Measurements from ENCODE around the gene SLC27A2.

Gene SLC27A2

GRCh38 chr15:50259276-50259675 is 77.3 kb downstream of the SLC27A2 start:
- H3K4me3 ChIP-seq (ENCODE audit: insufficient read depth, low read depth, low read length, poor library complexity, severe bottlenecking), result no peak overlapping the region
- H3K36me3 ChIP-seq (ENCODE audit: control insufficient read depth, insufficient read depth, low read length), result no peaks in the 10 kb centered on the region
- peaks cover 8% of the 10 kb centered on the region for H3K4me1 ChIP-seq (ENCODE audit: control insufficient read depth, insufficient read depth, low read length, poor library complexity, severe bottlenecking)
- H3K27me3 ChIP-seq (replicated peaks; ENCODE audit: control insufficient read depth, insufficient read depth, low read length, poor library complexity, severe bottlenecking), result no peaks in the 10 kb centered on the region
- no peak overlapping the region for H3K27ac ChIP-seq (ENCODE audit: insufficient read depth, low read length, poor library complexity, severe bottlenecking)
- no peak for DNase-seq
- no peaks in the 10 kb centered on the region for H3K9me3 ChIP-seq (ENCODE audit: control insufficient read depth, low read length)

DNA sequence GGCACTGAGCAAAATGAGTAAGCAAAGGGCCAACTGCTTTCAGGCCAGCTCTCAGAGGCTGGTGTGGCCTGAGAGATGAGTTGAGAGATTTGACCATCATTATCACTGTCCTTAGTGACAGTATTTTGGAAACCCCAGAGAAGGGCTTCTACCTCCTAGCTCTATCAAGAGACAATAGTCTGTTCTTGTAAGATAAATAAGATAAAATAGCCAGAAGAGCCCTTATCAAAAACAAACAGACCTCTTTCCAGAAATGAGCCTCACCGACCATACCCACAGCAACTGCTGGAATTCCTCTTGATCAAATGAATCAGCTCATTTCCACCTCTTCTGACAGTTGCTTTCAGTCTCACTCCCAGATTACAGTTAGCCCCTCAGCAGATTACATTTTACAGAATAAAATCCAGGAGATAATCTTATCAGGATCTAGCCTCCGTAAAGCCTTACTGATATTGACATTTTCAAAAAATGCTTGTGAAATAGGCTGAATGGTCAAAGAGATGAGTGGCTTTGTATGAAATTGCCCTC is 79.0 kb downstream of the SLC27A2 start:
- H3K4me1 ChIP-seq (ENCODE audit: control insufficient read depth, insufficient read depth, low read length, poor library complexity, severe bottlenecking), result peaks cover 8% of the 10 kb centered on the region
- no peak for DNase-seq
- no peaks in the 10 kb centered on the region for H3K36me3 ChIP-seq (ENCODE audit: control insufficient read depth, insufficient read depth, low read length)
- H3K27me3 ChIP-seq (replicated peaks; ENCODE audit: control insufficient read depth, insufficient read depth, low read length, poor library complexity, severe bottlenecking), result no peaks in the 10 kb centered on the region
- no peaks in the 10 kb centered on the region for H3K9me3 ChIP-seq (ENCODE audit: control insufficient read depth, low read length)
- H3K4me3 ChIP-seq (ENCODE audit: insufficient read depth, low read depth, low read length, poor library complexity, severe bottlenecking), result no peak overlapping the region
- no peak overlapping the region for H3K27ac ChIP-seq (ENCODE audit: insufficient read depth, low read length, poor library complexity, severe bottlenecking)

GRCh38 chr15:50261981-50262380 is 80.0 kb downstream of the SLC27A2 start:
- DNase-seq, result no peak
- Histone ChIP-seq H3K27me3 (replicated peaks; ENCODE audit: control insufficient read depth, insufficient read depth, low read length, poor library complexity, severe bottlenecking) (no peaks in the 10 kb centered on the region), H3K9me3 (ENCODE audit: control insufficient read depth, low read length) (no peaks in the 10 kb centered on the region), H3K4me1 (ENCODE audit: control insufficient read depth, insufficient read depth, low read length, poor library complexity, severe bottlenecking) (peaks cover 8% of the 10 kb centered on the region), H3K36me3 (ENCODE audit: control insufficient read depth, insufficient read depth, low read length) (no peaks in the 10 kb centered on the region), H3K27ac (ENCODE audit: insufficient read depth, low read length, poor library complexity, severe bottlenecking) (no peak overlapping the region), H3K4me3 (ENCODE audit: insufficient read depth, low read depth, low read length, poor library complexity, severe bottlenecking) (no peak overlapping the region)

GRCh38 chr15:50262533-50262932 is 80.5 kb downstream of the SLC27A2 start:
- H3K9me3 ChIP-seq (ENCODE audit: control insufficient read depth, low read length), result no peaks in the 10 kb centered on the region
- peaks cover 8% of the 10 kb centered on the region for H3K4me1 ChIP-seq (ENCODE audit: control insufficient read depth, insufficient read depth, low read length, poor library complexity, severe bottlenecking)
- no peak overlapping the region for H3K4me3 ChIP-seq (ENCODE audit: insufficient read depth, low read depth, low read length, poor library complexity, severe bottlenecking)
- peak in 2 of 3 donors; percentile 12 to 28 for DNase-seq
- no peaks in the 10 kb centered on the region for H3K27me3 ChIP-seq (replicated peaks; ENCODE audit: control insufficient read depth, insufficient read depth, low read length, poor library complexity, severe bottlenecking)
- no peaks in the 10 kb centered on the region for H3K36me3 ChIP-seq (ENCODE audit: control insufficient read depth, insufficient read depth, low read length)
- no peak overlapping the region for H3K27ac ChIP-seq (ENCODE audit: insufficient read depth, low read length, poor library complexity, severe bottlenecking)

DNA sequence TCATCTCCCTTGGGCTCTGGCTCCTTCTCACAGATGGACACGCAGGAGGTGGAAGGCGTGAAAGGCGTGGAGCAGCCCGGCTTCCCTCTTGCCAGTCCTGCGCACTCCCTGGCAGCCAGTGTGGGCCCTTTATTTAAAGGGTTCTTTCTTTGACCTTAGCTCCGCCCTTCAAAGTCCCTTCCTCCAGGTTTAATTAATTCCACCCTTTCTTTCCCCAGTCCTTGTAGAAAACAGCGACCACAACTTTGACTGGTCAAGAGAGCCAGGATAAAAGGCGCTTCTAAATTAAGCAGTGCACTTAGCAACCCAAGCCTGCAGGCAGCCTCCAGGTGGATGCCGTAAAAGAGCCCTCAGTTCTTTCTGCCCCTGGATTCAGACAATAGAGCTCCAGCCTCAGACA is 83.6 kb downstream of the SLC27A2 start, which contains the start of gene HDC:
Gene HDC (minus strand): TSS at position 107 of the 400 bp plus-strand sequence. CDS start 103 bp downstream, at position 4.
- no peak for DNase-seq
- no peaks in the 10 kb centered on the region for H3K9me3 ChIP-seq (ENCODE audit: control insufficient read depth, low read length)
- no peak within 1 kb of the TSS for H3K4me3 ChIP-seq (ENCODE audit: insufficient read depth, low read depth, low read length, poor library complexity, severe bottlenecking)
- no peaks in the 10 kb centered on the region for H3K27me3 ChIP-seq (replicated peaks; ENCODE audit: control insufficient read depth, insufficient read depth, low read length, poor library complexity, severe bottlenecking)
- H3K27ac ChIP-seq (ENCODE audit: insufficient read depth, low read length, poor library complexity, severe bottlenecking), result no peak within 1 kb of the TSS
- no peaks in the 10 kb centered on the region for H3K36me3 ChIP-seq (ENCODE audit: control insufficient read depth, insufficient read depth, low read length)
- H3K4me1 ChIP-seq (ENCODE audit: control insufficient read depth, insufficient read depth, low read length, poor library complexity, severe bottlenecking), result peaks cover 8% of the 10 kb centered on the region

GRCh38 chr15:50267577-50267976 is 85.6 kb downstream of the SLC27A2 start:
- no peak overlapping the region for H3K4me3 ChIP-seq (ENCODE audit: insufficient read depth, low read depth, low read length, poor library complexity, severe bottlenecking)
- H3K27ac ChIP-seq (ENCODE audit: insufficient read depth, low read length, poor library complexity, severe bottlenecking), result no peak overlapping the region
- H3K4me1 ChIP-seq (ENCODE audit: control insufficient read depth, insufficient read depth, low read length, poor library complexity, severe bottlenecking), result peaks cover 6% of the 10 kb centered on the region
- H3K9me3 ChIP-seq (ENCODE audit: control insufficient read depth, low read length), result no peaks in the 10 kb centered on the region
- DNase-seq, result no peak
- no peaks in the 10 kb centered on the region for H3K36me3 ChIP-seq (ENCODE audit: control insufficient read depth, insufficient read depth, low read length)
- no peaks in the 10 kb centered on the region for H3K27me3 ChIP-seq (replicated peaks; ENCODE audit: control insufficient read depth, insufficient read depth, low read length, poor library complexity, severe bottlenecking)

DNA sequence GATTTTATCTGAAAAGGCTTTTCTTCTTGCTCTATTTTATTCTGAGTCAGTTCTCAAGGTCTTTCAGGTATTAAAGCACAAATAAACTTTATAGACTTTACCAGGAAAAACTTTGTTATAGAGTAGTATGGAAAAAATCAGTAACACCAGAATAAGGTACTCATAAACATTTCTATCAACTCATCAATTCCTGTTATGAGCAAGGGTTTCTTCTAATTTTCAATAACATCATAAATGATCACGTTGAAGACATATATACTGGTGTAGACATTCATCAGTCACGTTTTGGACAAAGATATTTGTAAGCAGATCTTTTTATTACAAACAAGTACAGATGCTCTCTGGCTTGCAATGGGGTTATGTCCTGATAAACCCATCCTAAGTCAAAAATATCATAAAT is 93.1 kb downstream of the SLC27A2 start:
- no peaks in the 10 kb centered on the region for H3K9me3 ChIP-seq (ENCODE audit: control insufficient read depth, low read length)
- peaks cover 6% of the 10 kb centered on the region for H3K36me3 ChIP-seq (ENCODE audit: control insufficient read depth, insufficient read depth, low read length)
- no peaks in the 10 kb centered on the region for H3K4me1 ChIP-seq (ENCODE audit: control insufficient read depth, insufficient read depth, low read length, poor library complexity, severe bottlenecking)
- H3K27me3 ChIP-seq (replicated peaks; ENCODE audit: control insufficient read depth, insufficient read depth, low read length, poor library complexity, severe bottlenecking), result no peaks in the 10 kb centered on the region
- no peak overlapping the region for H3K4me3 ChIP-seq (ENCODE audit: insufficient read depth, low read depth, low read length, poor library complexity, severe bottlenecking)
- no peak overlapping the region for H3K27ac ChIP-seq (ENCODE audit: insufficient read depth, low read length, poor library complexity, severe bottlenecking)
- DNase-seq, result no peak

DNA sequence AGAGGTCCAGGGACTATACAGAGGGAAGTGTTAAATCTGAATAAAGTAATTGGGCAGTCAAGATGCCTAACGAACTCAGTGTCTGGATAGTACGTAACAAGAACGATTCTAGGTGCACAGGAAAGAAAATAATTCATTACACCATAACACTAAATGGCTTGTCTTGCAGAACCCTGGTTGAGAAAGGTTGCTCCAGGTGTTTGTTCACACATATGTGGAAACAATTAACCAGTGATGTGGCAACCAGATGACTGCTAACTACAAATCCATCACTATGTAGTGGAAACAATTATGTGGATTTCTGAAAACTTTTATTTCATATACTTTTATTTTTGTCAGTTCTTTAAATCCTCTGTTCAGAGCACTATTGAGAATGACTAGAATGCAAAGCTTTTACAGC is 93.9 kb downstream of the SLC27A2 start:
- H3K4me1 ChIP-seq (ENCODE audit: control insufficient read depth, insufficient read depth, low read length, poor library complexity, severe bottlenecking), result no peaks in the 10 kb centered on the region
- no peaks in the 10 kb centered on the region for H3K27me3 ChIP-seq (replicated peaks; ENCODE audit: control insufficient read depth, insufficient read depth, low read length, poor library complexity, severe bottlenecking)
- H3K9me3 ChIP-seq (ENCODE audit: control insufficient read depth, low read length), result no peaks in the 10 kb centered on the region
- peaks cover 7% of the 10 kb centered on the region for H3K36me3 ChIP-seq (ENCODE audit: control insufficient read depth, insufficient read depth, low read length)
- H3K27ac ChIP-seq (ENCODE audit: insufficient read depth, low read length, poor library complexity, severe bottlenecking), result no peak overlapping the region
- no peak overlapping the region for H3K4me3 ChIP-seq (ENCODE audit: insufficient read depth, low read depth, low read length, poor library complexity, severe bottlenecking)
- no peak for DNase-seq

DNA sequence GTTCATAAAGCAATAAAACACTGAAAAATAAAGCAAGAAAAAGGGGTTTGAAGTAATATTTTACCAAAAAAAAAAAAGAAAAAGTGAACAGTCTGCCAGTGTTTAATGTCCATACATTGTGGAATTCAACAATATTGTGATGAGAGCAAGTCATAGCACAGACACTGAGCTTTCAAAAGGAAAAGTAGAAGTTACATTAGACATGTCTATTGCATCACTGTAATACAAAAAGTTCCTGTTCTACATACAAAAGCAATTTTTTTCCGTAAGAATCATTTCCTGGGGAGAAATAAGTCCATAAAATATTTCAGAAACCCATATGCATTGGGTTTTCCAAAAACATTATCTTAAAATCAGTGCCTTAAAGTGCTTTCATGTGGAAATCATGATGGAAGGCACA is 95.4 kb downstream of the SLC27A2 start:
- Histone ChIP-seq H3K36me3 (ENCODE audit: control insufficient read depth, insufficient read depth, low read length) (peaks cover 7% of the 10 kb centered on the region), H3K9me3 (ENCODE audit: control insufficient read depth, low read length) (no peaks in the 10 kb centered on the region), H3K27me3 (replicated peaks; ENCODE audit: control insufficient read depth, insufficient read depth, low read length, poor library complexity, severe bottlenecking) (no peaks in the 10 kb centered on the region), H3K4me1 (ENCODE audit: control insufficient read depth, insufficient read depth, low read length, poor library complexity, severe bottlenecking) (no peaks in the 10 kb centered on the region), H3K4me3 (ENCODE audit: insufficient read depth, low read depth, low read length, poor library complexity, severe bottlenecking) (no peak overlapping the region), H3K27ac (ENCODE audit: insufficient read depth, low read length, poor library complexity, severe bottlenecking) (no peak overlapping the region)
- DNase-seq, result no peak

GRCh38 chr15:50278496-50278895 is 96.5 kb downstream of the SLC27A2 start:
- peaks cover 7% of the 10 kb centered on the region for H3K36me3 ChIP-seq (ENCODE audit: control insufficient read depth, insufficient read depth, low read length)
- no peak for DNase-seq
- no peak overlapping the region for H3K27ac ChIP-seq (ENCODE audit: insufficient read depth, low read length, poor library complexity, severe bottlenecking)
- H3K4me1 ChIP-seq (ENCODE audit: control insufficient read depth, insufficient read depth, low read length, poor library complexity, severe bottlenecking), result no peaks in the 10 kb centered on the region
- no peaks in the 10 kb centered on the region for H3K9me3 ChIP-seq (ENCODE audit: control insufficient read depth, low read length)
- H3K27me3 ChIP-seq (replicated peaks; ENCODE audit: control insufficient read depth, insufficient read depth, low read length, poor library complexity, severe bottlenecking), result no peaks in the 10 kb centered on the region
- H3K4me3 ChIP-seq (ENCODE audit: insufficient read depth, low read depth, low read length, poor library complexity, severe bottlenecking), result no peak overlapping the region

Measured in effector memory CD4-positive, alpha-beta T cell (primary cell).